Neural progenitor cell (in vitro differentiated cells): ENCODE results near the gene HES2. TPM values are rescaled to one million over a fixed set of nuclear protein-coding genes. Genes with fewer than 3 reads are reported as not detected.

Experiments used
- DNase-seq: peaks from one replicate; pipeline ENCODE4 v3.0.0-alpha.2; 2016; ENCODE audit warnings: low spot score
- H2AFZ ChIP-seq: fragments of 200-600 bp; sonication (generic); replicated peaks from 2 replicates; pipeline ENCODE4 v1.6.1; 2016; ENCODE audit warnings: antibody characterized with exemption
- H3F3A ChIP-seq: fragments of 200-600 bp; sonication (generic); 2 replicates; pipeline ENCODE4 v1.6.1; 2016; ENCODE audit warnings: antibody characterized with exemption, low read depth
- H3K27ac ChIP-seq: fragments of 200-600 bp; sonication (generic); 2 replicates; pipeline ENCODE4 v1.5.1; 2016; ENCODE audit warnings: mild to moderate bottlenecking
- H3K27me3 ChIP-seq: fragments of 200-600 bp; sonication (generic); 2 replicates; pipeline ENCODE4 v1.6.1; 2016; ENCODE audit warnings: mild to moderate bottlenecking, moderate library complexity
- H3K36me3 ChIP-seq: fragments of 200-600 bp; sonication (generic); 2 replicates; pipeline ENCODE4 v1.5.1; 2016
- H3K4me1 ChIP-seq: fragments of 200-600 bp; sonication (generic); 2 replicates; pipeline ENCODE4 v1.6.1; 2016; ENCODE audit warnings: mixed run types
- H3K4me2 ChIP-seq: fragments of 200-600 bp; sonication (generic); 2 replicates; pipeline ENCODE4 v1.6.1; 2016
- H3K4me3 ChIP-seq: fragments of 200-600 bp; sonication (generic); 2 replicates; pipeline ENCODE4 v1.5.1; 2016
- H3K79me2 ChIP-seq: fragments of 200-600 bp; sonication (generic); 2 replicates; pipeline ENCODE4 v1.6.1; 2016; ENCODE audit warnings: low read depth
- H3K9ac ChIP-seq: fragments of 200-600 bp; sonication (generic); 2 replicates; pipeline ENCODE4 v1.6.1; 2016
- H3K9me3 ChIP-seq: fragments of 200-600 bp; sonication (generic); 2 replicates; pipeline ENCODE4 v1.5.1; 2016; ENCODE audit warnings: low read depth
- H4K20me1 ChIP-seq: fragments of 200-600 bp; sonication (generic); 2 replicates; pipeline ENCODE4 v1.6.1; 2016; ENCODE audit warnings: low read depth
- H3K27ac Mint-ChIP-seq: 3 replicates; pipeline ENCODE4 v1.8.0; 2021; ENCODE audit warnings: mixed read lengths
- H3K27me3 Mint-ChIP-seq: 2 replicates; pipeline ENCODE4 v1.8.0; 2022; ENCODE audit warnings: low read depth, mild to moderate bottlenecking, inconsistent platforms, moderate library complexity, mixed read lengths; ENCODE audit not compliant: insufficient read depth
- H3K36me3 Mint-ChIP-seq: 3 replicates; pipeline ENCODE4 v1.8.0; 2021; ENCODE audit warnings: mixed read lengths
- H3K4me1 Mint-ChIP-seq: 3 replicates; pipeline ENCODE4 v1.8.0; 2021; ENCODE audit warnings: mixed read lengths
- H3K4me3 Mint-ChIP-seq: 3 replicates; pipeline ENCODE4 v1.8.0; 2021; ENCODE audit warnings: mild to moderate bottlenecking, moderate library complexity, mixed read lengths
- H3K9me3 Mint-ChIP-seq: 3 replicates; pipeline ENCODE4 v1.8.0; 2020; ENCODE audit warnings: mixed read lengths
- EZH2 ChIP-seq: fragments of 200-600 bp; sonication (generic); IDR thresholded peaks from 2 replicates; pipeline ENCODE4 v1.6.1; 2017; ENCODE audit warnings: antibody characterized with exemption, mild to moderate bottlenecking, moderate library complexity
- EZH2phosphoT487 ChIP-seq: fragments of 200-600 bp; sonication (generic); IDR thresholded peaks from 2 replicates; pipeline ENCODE4 v1.6.1; 2017; ENCODE audit warnings: antibody characterized with exemption
- total RNA-seq: library from RNA; depleted of rRNA; stranded (reverse); fragments of >200 nt; gene quantifications from 2 replicates; pipeline ENCODE4 v1.2.3, GENCODE V29; 2015; ENCODE audit warnings: low replicate concordance
- TF ChIP-seq, protein P1 (sequence below): fragments of 200-600 bp; sonication (generic); IDR thresholded peaks from 2 replicates; pipeline ENCODE4 v1.5.1; 2017; ENCODE audit warnings: antibody characterized with exemption, mild to moderate bottlenecking

Gene HES2
- total RNA-seq, 1 donor from 2014 or later: 0.04 TPM

DNA sequence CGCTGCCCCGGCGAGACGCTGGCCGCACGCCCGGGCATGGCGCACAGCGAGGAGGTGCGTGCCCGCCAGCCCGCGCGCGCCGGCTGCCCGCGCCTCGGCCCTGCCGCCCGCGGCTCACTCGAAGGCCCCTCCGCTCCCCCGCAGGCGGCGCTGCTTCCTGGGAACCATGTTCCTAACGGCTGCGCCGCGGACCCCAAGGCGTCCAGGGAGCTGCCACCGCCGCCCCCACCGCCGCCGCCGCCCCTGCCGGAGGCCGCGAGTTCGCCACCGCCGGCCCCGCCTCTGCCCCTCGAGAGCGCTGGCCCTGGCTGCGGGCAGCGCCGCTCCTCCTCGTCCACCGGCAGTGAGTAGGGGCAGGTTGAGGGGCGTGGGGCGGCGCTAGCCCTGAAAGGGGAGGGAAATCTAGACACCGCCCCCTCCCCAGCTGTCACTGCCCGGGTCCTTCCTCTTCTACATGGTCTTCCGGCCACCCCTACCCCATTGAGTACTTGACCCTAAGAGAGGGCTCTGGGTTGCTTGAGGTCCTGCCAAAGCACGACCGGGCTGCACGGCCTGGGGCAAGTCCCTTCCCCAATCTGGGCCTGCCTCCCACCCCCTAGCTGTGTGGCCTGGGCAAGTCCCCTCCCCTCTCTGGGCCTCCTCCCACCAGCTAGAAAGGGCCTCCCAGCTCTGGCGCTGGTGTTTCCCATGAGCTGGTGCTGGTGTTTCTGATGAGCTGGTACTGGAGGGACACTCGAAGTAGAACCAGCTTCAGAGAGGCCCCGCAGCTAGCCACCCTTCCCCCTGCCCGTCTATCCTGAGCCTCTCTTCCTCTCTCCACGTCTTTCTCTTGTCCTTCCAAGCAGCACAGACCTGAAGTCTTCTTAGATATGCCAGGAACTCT lies 29.3 kb upstream of the HES2 start:
- peak overlapping the region; percentile 81 for H3K4me2 ChIP-seq
- H3K4me1 ChIP-seq: peaks cover 24% of the 10 kb centered on the region
- H3K9me3 Mint-ChIP-seq: no peaks in the 10 kb centered on the region
- peaks cover 33% of the 10 kb centered on the region for H3K27me3 ChIP-seq
- no peak overlapping the region for H3K9ac ChIP-seq
- no peaks in the 10 kb centered on the region for H3K9me3 ChIP-seq
- TF ChIP-seq, protein P1, sequence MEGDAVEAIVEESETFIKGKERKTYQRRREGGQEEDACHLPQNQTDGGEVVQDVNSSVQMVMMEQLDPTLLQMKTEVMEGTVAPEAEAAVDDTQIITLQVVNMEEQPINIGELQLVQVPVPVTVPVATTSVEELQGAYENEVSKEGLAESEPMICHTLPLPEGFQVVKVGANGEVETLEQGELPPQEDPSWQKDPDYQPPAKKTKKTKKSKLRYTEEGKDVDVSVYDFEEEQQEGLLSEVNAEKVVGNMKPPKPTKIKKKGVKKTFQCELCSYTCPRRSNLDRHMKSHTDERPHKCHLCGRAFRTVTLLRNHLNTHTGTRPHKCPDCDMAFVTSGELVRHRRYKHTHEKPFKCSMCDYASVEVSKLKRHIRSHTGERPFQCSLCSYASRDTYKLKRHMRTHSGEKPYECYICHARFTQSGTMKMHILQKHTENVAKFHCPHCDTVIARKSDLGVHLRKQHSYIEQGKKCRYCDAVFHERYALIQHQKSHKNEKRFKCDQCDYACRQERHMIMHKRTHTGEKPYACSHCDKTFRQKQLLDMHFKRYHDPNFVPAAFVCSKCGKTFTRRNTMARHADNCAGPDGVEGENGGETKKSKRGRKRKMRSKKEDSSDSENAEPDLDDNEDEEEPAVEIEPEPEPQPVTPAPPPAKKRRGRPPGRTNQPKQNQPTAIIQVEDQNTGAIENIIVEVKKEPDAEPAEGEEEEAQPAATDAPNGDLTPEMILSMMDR: no peak
- TF ChIP-seq EZH2phosphoT487 (no peak), EZH2 (no peak)
- no peaks in the 10 kb centered on the region for H3K79me2 ChIP-seq
- H3K36me3 Mint-ChIP-seq: no peaks in the 10 kb centered on the region
- H3K36me3 ChIP-seq: no peaks in the 10 kb centered on the region
- peaks cover 22% of the 10 kb centered on the region for H3K27me3 Mint-ChIP-seq
- H3K4me3 ChIP-seq: peak overlapping the region; percentile 52
- H3K27ac ChIP-seq: no peak overlapping the region
- peak; percentile 89 for DNase-seq
- H3K4me1 Mint-ChIP-seq: peaks cover 37% of the 10 kb centered on the region
- no peak overlapping the region for H3K27ac Mint-ChIP-seq
- no peak overlapping the region for H2AFZ ChIP-seq
- peaks cover 26% of the 10 kb centered on the region for H3F3A ChIP-seq
- peak overlapping the region; percentile 63 for H3K4me3 Mint-ChIP-seq
- H4K20me1 ChIP-seq: no peaks in the 10 kb centered on the region

DNA sequence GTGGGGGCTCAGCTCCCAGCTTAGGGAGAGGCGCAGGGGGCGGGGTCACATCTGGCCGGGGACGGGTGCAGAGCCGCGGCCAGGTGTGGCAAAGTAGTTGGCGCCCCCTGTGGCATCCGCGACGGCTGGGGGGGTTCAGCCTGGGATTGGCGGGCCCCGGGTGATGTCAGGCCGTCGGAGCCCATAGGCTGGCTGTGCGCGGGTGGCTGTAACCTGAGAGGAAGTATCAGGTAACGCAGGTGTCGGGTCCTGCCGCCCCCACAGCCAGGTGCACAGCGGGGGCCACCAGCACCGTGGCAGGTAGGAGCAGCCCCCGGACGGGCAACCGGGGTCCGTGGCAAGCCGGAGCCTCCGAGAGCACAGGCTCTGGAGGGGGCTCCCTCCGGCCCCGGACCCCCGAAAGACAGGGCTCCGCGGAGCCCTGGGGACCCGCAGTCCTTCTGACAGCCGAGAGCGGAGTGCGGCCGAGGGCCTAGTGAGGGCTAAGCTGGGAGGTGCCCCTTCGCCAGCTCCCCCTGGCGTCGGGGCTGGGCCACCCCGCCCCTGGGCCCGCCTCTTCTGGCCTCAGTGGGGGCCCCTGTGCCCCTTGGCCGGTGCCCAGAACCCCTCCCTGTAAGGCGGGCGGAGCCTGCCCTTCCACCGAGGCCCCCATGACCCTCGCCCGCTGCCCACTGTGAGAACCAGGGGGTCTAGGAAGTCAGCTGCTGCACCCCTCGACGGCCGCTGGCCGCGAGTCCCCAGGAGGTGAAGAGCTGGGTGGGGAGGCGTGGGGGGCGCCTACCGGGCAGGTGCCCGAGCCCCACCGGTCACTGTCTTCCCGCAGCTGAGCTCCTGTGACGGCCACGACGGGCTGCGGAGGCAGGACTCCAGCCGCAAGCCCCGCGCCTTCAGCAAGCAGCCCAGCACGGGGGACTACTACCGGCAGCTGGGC lies 28.4 kb upstream of the HES2 start:
- Histone ChIP-seq H3K9ac (no peak overlapping the region), H2AFZ (no peak overlapping the region), H3K27me3 (peaks cover 28% of the 10 kb centered on the region), H3K9me3 (no peaks in the 10 kb centered on the region), H3K4me2 (peak overlapping the region; percentile 81), H3K4me3 (peak overlapping the region; percentile 52), H3K27ac (no peak overlapping the region), H3K79me2 (no peaks in the 10 kb centered on the region), H3F3A (peaks cover 26% of the 10 kb centered on the region), H3K4me1 (peaks cover 24% of the 10 kb centered on the region), H4K20me1 (no peaks in the 10 kb centered on the region), H3K36me3 (no peaks in the 10 kb centered on the region)
- H3K4me1 Mint-ChIP-seq: peaks cover 31% of the 10 kb centered on the region
- H3K27me3 Mint-ChIP-seq: peaks cover 24% of the 10 kb centered on the region
- H3K4me3 Mint-ChIP-seq: peak overlapping the region; percentile 79
- H3K27ac Mint-ChIP-seq: no peak overlapping the region
- H3K9me3 Mint-ChIP-seq: no peaks in the 10 kb centered on the region
- DNase-seq: peak; percentile 82
- H3K36me3 Mint-ChIP-seq: no peaks in the 10 kb centered on the region
- no peak for TF ChIP-seq EZH2
- TF ChIP-seq, protein P1: peak; percentile 21
- TF ChIP-seq EZH2phosphoT487: no peak

DNA sequence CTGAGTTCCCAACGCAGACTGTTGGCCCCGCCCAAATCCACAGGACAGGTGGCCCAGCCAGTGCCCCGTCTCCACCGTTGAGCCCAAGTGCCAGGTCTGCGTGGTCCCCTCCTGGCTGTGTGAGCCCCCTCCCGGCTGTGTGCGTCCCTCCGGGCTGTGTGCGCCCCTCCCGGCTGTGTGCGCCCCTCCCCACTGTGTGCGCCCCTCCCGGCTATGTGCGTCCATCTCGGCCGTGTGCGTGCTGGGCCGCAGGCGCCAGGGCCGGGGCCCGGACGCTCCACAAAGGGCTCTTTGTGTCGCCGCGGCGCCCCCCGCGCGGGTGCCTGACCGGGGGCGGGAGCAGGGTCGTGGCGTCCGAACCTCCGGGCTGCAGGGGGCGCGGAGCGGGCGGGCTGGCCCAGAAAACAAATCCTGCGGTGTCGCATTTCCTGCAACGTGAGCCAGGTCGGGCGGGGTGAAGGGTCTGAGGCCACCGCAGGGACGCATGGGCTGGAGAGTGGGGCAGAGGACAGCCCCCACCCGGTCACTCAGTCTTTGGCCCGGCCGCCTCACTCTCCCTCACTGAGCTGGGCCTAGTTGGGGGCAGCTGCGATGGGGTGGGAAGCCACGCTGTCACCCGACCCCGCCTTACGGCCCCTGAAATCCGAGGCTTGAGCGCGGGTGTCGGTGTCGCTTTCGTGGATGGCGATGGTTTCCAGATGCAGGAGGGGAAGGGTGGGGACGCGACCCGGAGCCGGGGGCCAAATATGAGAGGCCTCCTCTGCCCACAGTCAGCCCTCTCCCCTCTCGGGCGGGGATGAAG lies 27.5 kb upstream of the HES2 start:
- Histone ChIP-seq H3K9ac (no peak overlapping the region), H4K20me1 (no peaks in the 10 kb centered on the region), H3K36me3 (no peaks in the 10 kb centered on the region), H3K27me3 (peaks cover 28% of the 10 kb centered on the region), H3K79me2 (no peaks in the 10 kb centered on the region), H3K4me2 (peak overlapping the region; percentile 81), H2AFZ (no peak overlapping the region), H3K27ac (no peak overlapping the region), H3K4me3 (peak overlapping the region; percentile 52), H3K4me1 (peaks cover 25% of the 10 kb centered on the region), H3F3A (peaks cover 28% of the 10 kb centered on the region), H3K9me3 (no peaks in the 10 kb centered on the region)
- Mint-ChIP-seq H3K4me1 (peaks cover 31% of the 10 kb centered on the region), H3K27me3 (peaks cover 24% of the 10 kb centered on the region), H3K4me3 (peak overlapping the region; percentile 79), H3K9me3 (no peaks in the 10 kb centered on the region), H3K36me3 (no peaks in the 10 kb centered on the region), H3K27ac (no peak overlapping the region)
- DNase-seq: peak; percentile 90
- TF ChIP-seq EZH2phosphoT487 (no peak), EZH2 (peak; percentile 14)
- TF ChIP-seq, protein P1: peak; percentile 36
